ENCODE measurements around the gene RGS5.

DNA sequence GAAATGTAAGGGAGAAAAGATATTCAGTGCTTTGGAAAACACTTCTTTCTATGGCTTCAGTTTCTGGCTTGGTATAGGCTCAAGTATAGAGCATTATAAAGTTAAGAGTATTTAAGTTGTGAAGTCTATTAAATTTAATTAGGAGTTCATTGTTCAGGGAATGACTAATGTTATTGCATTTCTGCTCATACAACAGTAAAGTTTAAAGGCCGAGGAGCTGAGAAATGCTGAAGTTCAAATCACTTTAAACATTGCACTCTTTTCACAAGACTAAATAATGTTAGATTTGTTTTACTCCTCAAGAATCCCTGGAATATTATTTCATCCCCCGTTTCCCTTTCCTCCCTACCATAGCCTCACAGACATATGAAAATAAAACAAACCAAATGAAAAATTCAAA is 30.1 kb downstream of the RGS5 start:
- TF ChIP-seq EZH2 (IDR thresholded peaks at IDR 0.05; ENCODE audit: low read depth) = no peak
- TF ChIP-seq, protein P1, sequence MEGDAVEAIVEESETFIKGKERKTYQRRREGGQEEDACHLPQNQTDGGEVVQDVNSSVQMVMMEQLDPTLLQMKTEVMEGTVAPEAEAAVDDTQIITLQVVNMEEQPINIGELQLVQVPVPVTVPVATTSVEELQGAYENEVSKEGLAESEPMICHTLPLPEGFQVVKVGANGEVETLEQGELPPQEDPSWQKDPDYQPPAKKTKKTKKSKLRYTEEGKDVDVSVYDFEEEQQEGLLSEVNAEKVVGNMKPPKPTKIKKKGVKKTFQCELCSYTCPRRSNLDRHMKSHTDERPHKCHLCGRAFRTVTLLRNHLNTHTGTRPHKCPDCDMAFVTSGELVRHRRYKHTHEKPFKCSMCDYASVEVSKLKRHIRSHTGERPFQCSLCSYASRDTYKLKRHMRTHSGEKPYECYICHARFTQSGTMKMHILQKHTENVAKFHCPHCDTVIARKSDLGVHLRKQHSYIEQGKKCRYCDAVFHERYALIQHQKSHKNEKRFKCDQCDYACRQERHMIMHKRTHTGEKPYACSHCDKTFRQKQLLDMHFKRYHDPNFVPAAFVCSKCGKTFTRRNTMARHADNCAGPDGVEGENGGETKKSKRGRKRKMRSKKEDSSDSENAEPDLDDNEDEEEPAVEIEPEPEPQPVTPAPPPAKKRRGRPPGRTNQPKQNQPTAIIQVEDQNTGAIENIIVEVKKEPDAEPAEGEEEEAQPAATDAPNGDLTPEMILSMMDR (conservative IDR thresholded peaks at IDR 0.05) = no peak

Measured in PC-9 (cell line).